ENCODE measurements around the gene FIBP.
A peak's percentile ranks its signal among the peaks of the same experiment; 100 is the strongest.

DNA sequence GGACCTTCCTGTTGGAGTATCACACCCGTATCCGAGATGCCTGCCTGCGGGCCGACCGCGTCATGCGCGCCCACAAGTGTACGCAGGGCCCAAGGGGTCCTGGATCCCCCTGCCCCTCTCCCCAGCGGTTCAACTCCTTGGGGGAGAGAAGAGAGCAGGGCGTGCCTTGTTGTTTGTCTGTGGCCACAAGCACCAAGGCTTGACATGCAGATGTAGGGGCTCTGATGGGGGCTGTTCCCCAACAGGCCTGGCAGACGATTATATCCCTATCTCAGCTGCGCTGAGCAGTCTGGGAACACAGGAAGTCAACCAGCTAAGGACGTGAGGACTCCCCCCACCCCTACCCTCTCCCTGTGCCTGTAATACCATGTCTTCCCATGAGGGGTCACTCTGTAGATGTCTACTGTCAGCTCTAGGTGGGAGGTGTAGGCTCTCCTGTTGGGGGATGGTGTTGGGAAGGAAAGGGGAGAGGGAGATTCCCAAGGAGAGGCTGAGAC, 37.1 kb downstream of the FIBP start:
- TF ChIP-seq, protein P1, sequence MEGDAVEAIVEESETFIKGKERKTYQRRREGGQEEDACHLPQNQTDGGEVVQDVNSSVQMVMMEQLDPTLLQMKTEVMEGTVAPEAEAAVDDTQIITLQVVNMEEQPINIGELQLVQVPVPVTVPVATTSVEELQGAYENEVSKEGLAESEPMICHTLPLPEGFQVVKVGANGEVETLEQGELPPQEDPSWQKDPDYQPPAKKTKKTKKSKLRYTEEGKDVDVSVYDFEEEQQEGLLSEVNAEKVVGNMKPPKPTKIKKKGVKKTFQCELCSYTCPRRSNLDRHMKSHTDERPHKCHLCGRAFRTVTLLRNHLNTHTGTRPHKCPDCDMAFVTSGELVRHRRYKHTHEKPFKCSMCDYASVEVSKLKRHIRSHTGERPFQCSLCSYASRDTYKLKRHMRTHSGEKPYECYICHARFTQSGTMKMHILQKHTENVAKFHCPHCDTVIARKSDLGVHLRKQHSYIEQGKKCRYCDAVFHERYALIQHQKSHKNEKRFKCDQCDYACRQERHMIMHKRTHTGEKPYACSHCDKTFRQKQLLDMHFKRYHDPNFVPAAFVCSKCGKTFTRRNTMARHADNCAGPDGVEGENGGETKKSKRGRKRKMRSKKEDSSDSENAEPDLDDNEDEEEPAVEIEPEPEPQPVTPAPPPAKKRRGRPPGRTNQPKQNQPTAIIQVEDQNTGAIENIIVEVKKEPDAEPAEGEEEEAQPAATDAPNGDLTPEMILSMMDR (IDR thresholded peaks at IDR 0.05; ENCODE audit: low read depth, low read length), result peak; percentile 83
- TF ChIP-seq, protein P2, sequence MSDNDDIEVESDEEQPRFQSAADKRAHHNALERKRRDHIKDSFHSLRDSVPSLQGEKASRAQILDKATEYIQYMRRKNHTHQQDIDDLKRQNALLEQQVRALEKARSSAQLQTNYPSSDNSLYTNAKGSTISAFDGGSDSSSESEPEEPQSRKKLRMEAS (IDR thresholded peaks at IDR 0.05; ENCODE audit: low read depth, low read length), result no peak
- TF ChIP-seq POLR2A (IDR thresholded peaks at IDR 0.05; ENCODE audit: extremely low read depth, insufficient read length), result no peak
